ENCODE results near the gene APBA1. TPM values are rescaled to one million over a fixed set of nuclear protein-coding genes. Genes with fewer than 3 reads are reported as not detected.
A peak's percentile ranks its signal among the peaks of the same experiment; 100 is the strongest.

APBA1 gene
- total RNA-seq, 2 donors from 2014 or later, result 6.3 to 7.5 TPM

- no peak overlapping the region for H3K4me3 ChIP-seq
- H3K4me1 ChIP-seq, result no peaks in the 10 kb centered on the region
- no peaks in the 10 kb centered on the region for H3K9me3 ChIP-seq
- intact Hi-C loops (cut with DNase I), result no loop called here
- TF ChIP-seq, protein P1, sequence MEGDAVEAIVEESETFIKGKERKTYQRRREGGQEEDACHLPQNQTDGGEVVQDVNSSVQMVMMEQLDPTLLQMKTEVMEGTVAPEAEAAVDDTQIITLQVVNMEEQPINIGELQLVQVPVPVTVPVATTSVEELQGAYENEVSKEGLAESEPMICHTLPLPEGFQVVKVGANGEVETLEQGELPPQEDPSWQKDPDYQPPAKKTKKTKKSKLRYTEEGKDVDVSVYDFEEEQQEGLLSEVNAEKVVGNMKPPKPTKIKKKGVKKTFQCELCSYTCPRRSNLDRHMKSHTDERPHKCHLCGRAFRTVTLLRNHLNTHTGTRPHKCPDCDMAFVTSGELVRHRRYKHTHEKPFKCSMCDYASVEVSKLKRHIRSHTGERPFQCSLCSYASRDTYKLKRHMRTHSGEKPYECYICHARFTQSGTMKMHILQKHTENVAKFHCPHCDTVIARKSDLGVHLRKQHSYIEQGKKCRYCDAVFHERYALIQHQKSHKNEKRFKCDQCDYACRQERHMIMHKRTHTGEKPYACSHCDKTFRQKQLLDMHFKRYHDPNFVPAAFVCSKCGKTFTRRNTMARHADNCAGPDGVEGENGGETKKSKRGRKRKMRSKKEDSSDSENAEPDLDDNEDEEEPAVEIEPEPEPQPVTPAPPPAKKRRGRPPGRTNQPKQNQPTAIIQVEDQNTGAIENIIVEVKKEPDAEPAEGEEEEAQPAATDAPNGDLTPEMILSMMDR (IDR thresholded peaks at IDR 0.05), result no peak
- H3K27ac ChIP-seq, result no peak overlapping the region
- no peak for DNase-seq
- H3K27me3 ChIP-seq, result no peaks in the 10 kb centered on the region
- no peaks in the 10 kb centered on the region for H3K36me3 ChIP-seq
- H3K9ac ChIP-seq (ENCODE audit: low read depth in 2 of 2, low read length in 2 of 2), result no peak overlapping the region
Observed at GRCh38 chr9:69647804-69648203, 24.4 kb downstream of the APBA1 start.

GRCh38 chr9:69646810-69647209, 25.4 kb downstream of the APBA1 start:
- H3K9me3 ChIP-seq, result no peaks in the 10 kb centered on the region
- TF ChIP-seq, protein P1 (IDR thresholded peaks at IDR 0.05), result no peak
- no peak overlapping the region for H3K4me3 ChIP-seq
- intact Hi-C loops (cut with DNase I), result no loop called here
- no peak overlapping the region for H3K27ac ChIP-seq
- no peak overlapping the region for H3K9ac ChIP-seq (ENCODE audit: low read depth in 2 of 2, low read length in 2 of 2)
- DNase-seq, result no peak
- H3K36me3 ChIP-seq, result no peaks in the 10 kb centered on the region
- H3K4me1 ChIP-seq, result no peaks in the 10 kb centered on the region
- H3K27me3 ChIP-seq, result no peaks in the 10 kb centered on the region

DNA sequence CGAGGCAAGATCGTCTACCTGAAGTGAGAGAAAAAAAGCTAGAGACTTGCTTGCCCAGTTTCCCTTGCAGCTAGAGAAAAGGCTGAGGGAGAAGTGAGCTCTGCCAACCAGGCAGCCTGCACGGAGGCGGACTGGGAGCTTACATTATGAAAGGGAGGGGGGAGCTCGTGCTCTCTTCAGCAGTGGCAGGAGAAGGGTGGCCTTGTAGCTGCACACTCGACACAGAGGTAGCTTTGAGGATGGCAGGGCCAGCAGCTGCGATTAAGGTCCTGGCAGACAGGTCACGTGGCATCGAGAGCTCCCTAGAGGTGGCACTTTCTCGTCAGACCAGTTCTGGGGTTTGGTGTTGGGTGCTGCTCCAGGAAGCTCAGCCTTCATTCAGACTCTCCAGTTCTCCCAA, 26.7 kb downstream of the APBA1 start:
- no peak overlapping the region for H3K9ac ChIP-seq (ENCODE audit: low read depth in 2 of 2, low read length in 2 of 2)
- H3K4me3 ChIP-seq, result no peak overlapping the region
- intact Hi-C loops (cut with DNase I), result no loop called here
- no peaks in the 10 kb centered on the region for H3K36me3 ChIP-seq
- H3K27me3 ChIP-seq, result no peaks in the 10 kb centered on the region
- peak; percentile 77 for DNase-seq
- H3K4me1 ChIP-seq, result no peaks in the 10 kb centered on the region
- H3K9me3 ChIP-seq, result no peaks in the 10 kb centered on the region
- TF ChIP-seq, protein P1 (IDR thresholded peaks at IDR 0.05), result no peak
- H3K27ac ChIP-seq, result no peak overlapping the region

DNA sequence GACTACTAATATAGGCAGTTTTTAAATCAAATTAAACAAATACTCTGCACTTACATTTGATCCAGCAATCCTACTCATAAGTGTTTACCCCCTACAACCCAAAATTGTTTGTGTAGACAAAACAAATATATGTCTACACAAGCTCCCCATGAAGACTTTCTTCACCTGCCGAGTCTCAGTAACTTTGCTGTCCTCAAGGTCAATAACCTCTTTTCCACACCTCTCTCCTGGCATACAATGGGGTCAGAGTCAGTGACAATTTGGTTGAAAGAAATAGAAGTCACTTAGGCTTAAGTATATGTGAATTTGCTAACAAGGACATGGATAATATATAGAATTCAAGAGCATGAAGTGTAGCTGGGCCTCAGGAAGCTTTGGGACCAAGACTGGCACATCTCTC, 29.1 kb downstream of the APBA1 start:
- Histone ChIP-seq H3K4me3 (no peak overlapping the region), H3K9me3 (no peaks in the 10 kb centered on the region), H3K4me1 (no peaks in the 10 kb centered on the region), H3K27ac (no peak overlapping the region), H3K27me3 (no peaks in the 10 kb centered on the region), H3K9ac (ENCODE audit: low read depth in 2 of 2, low read length in 2 of 2) (no peak overlapping the region), H3K36me3 (no peaks in the 10 kb centered on the region)
- intact Hi-C loops (cut with DNase I), result no loop called here
- DNase-seq, result no peak
- TF ChIP-seq, protein P1 (IDR thresholded peaks at IDR 0.05), result no peak

DNA sequence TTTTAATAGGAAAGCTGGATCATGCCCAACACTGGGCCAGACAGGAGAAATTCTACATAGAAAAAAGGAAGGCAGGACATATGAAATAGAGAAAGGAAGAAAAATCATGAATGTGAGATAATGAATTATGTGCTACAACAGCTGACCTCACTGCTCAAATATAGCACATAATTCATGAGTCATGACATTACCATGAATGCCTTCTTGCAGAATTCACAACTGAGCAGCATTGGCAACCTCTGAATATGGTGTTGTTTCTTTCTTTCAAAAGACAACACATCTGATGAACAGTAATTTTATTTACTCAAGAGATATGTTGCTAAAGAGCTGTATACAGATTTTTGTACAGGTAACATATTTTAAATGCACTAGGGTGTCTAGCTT, 34.4 kb downstream of the APBA1 start:
- H3K9me3 ChIP-seq, result no peaks in the 10 kb centered on the region
- DNase-seq, result no peak
- no peak overlapping the region for H3K27ac ChIP-seq
- intact Hi-C loops (cut with DNase I), result no loop called here
- no peaks in the 10 kb centered on the region for H3K36me3 ChIP-seq
- no peak overlapping the region for H3K9ac ChIP-seq (ENCODE audit: low read depth in 2 of 2, low read length in 2 of 2)
- no peaks in the 10 kb centered on the region for H3K4me1 ChIP-seq
- TF ChIP-seq, protein P1 (IDR thresholded peaks at IDR 0.05), result no peak
- no peak overlapping the region for H3K4me3 ChIP-seq
- H3K27me3 ChIP-seq, result no peaks in the 10 kb centered on the region

All from colonic mucosa (tissue), 4 donors.